A549 (cell line): ENCODE measurements around the gene OCIAD2.

Experiments
- EP300 ChIP-seq, 2 experiments: fragments of >200 bp; sonication (Bioruptor Twin); formaldehyde crosslinking; IDR thresholded peaks; 2 replicates in 1 of 2; 3 replicates in 1 of 2; pipeline ENCODE4 v1.6.1; 2016 to 2017
- FOSL2 ChIP-seq, 2 experiments: fragments of 450-650 bp in 1 of 2; fragments of >200 bp in 1 of 2; sonication (Bioruptor Twin) in 1 of 2; formaldehyde crosslinking; IDR thresholded peaks; 2 replicates each; pipeline versions ENCODE4 v1.5.0 to v1.6.1; 2016 to 2020; ENCODE audit warnings: mild to moderate bottlenecking in 1 of 2, moderate library complexity in 1 of 2
- HMGXB4 ChIP-seq: fragments of 250-450 bp; sonication (Bioruptor Pico); IDR thresholded peaks from 2 replicates; pipeline ENCODE4 v1.5.0; 2021; ENCODE audit warnings: mild to moderate bottlenecking, moderate library complexity, borderline replicate concordance
- JUN ChIP-seq, 2 experiments: fragments of >200 bp; sonication (Bioruptor Twin); formaldehyde crosslinking; IDR thresholded peaks; 2 replicates in 1 of 2; 3 replicates in 1 of 2; pipeline ENCODE4 v1.6.1; 2016 to 2017
- POLR2A ChIP-seq: IDR thresholded peaks from 2 replicates; pipeline ENCODE4 v1.6.1; 2012; ENCODE audit warnings: mild to moderate bottlenecking, low read length
- RAD21 ChIP-seq, 2 experiments: fragments of >200 bp in 1 of 2; sonication (Bioruptor Twin) in 1 of 2; formaldehyde crosslinking in 1 of 2; IDR thresholded peaks in 1 of 2; conservative IDR thresholded peaks in 1 of 2; 2 replicates in 1 of 2; 3 replicates in 1 of 2; pipeline ENCODE4 v1.6.1; 2012 to 2018; ENCODE audit warnings: inconsistent platforms in 1 of 2
- REST ChIP-seq: fragments of 200-600 bp; sonication (generic); IDR thresholded peaks from 2 replicates; pipeline ENCODE4 v1.6.1; 2016; ENCODE audit warnings: antibody characterized with exemption, mild to moderate bottlenecking, moderate library complexity
- ZC3H11A ChIP-seq: fragments of 450-650 bp; IDR thresholded peaks from 2 replicates; pipeline ENCODE4 v1.6.1; 2014; ENCODE audit warnings: antibody characterized with exemption, mild to moderate bottlenecking
- TF ChIP-seq, protein P1 (sequence below): fragments of >200 bp; sonication (Bioruptor Twin); formaldehyde crosslinking; IDR thresholded peaks from 3 replicates; pipeline ENCODE4 v1.5.1; 2016

DNA sequence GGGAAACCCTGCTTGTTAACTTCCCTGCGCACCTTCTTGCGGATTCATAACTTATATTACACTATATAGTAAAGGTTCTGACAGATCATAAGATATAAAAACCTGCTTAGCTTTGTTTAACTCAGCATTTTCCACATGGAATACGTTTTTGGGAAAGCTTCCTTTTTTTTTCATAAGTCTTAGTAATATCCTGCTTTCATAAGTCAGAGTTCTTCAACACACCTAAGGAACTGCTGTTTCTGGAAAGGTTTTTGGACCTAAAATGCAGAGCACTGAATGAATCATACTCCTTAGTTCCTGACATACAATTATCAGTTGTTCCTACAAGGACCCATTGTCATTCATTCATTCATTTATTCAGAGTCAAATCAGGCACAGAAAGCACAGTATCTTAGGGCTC lies 32.3 kb upstream of the OCIAD2 start:
- TF ChIP-seq EP300 (IDR thresholded peaks at IDR 0.05) = no peak
- TF ChIP-seq POLR2A = no peak
- TF ChIP-seq, protein P1, sequence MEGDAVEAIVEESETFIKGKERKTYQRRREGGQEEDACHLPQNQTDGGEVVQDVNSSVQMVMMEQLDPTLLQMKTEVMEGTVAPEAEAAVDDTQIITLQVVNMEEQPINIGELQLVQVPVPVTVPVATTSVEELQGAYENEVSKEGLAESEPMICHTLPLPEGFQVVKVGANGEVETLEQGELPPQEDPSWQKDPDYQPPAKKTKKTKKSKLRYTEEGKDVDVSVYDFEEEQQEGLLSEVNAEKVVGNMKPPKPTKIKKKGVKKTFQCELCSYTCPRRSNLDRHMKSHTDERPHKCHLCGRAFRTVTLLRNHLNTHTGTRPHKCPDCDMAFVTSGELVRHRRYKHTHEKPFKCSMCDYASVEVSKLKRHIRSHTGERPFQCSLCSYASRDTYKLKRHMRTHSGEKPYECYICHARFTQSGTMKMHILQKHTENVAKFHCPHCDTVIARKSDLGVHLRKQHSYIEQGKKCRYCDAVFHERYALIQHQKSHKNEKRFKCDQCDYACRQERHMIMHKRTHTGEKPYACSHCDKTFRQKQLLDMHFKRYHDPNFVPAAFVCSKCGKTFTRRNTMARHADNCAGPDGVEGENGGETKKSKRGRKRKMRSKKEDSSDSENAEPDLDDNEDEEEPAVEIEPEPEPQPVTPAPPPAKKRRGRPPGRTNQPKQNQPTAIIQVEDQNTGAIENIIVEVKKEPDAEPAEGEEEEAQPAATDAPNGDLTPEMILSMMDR = no peak
- TF ChIP-seq ZC3H11A = no peak
- TF ChIP-seq HMGXB4 (CRISPR knock-in tag) = no peak
- TF ChIP-seq RAD21 (conservative IDR thresholded peaks at IDR 0.05 in 1 of 2, IDR thresholded peaks at IDR 0.05 in 1 of 2) = no peak
- no peak for TF ChIP-seq REST
- no peak for TF ChIP-seq FOSL2 (IDR thresholded peaks at IDR 0.05)
- TF ChIP-seq FOSL2 (CRISPR knock-in tag; IDR thresholded peaks at IDR 0.05) = no peak
- no peak for TF ChIP-seq JUN (IDR thresholded peaks at IDR 0.05)
